Gastroesophageal sphincter (tissue), 4 donors: ENCODE data around the gene SEPTIN10. TPM values are rescaled to one million over a fixed set of nuclear protein-coding genes. Genes with fewer than 3 reads are reported as not detected.
"Not testable (repeated sequence)": the region's sequence is repeated elsewhere in the genome, so short reads cannot be mapped to it uniquely, and the experiment has no call there.

Experiments
- ATAC-seq: fragments of 150-250 bp; one replicate; pipeline ENCODE4 v1.9.1; 2016; ENCODE audit warnings: mild to moderate bottlenecking, moderate library complexity
- H3K27ac ChIP-seq, 4 donors: fragments of 200-600 bp; sonication (generic) in 3 of 4; 1 replicate in 3 of 4; 2 replicates in 1 of 4; pipeline ENCODE4 v1.5.1; 2016 to 2019
- H3K27me3 ChIP-seq: fragments of 200-600 bp; sonication (generic); one replicate; pipeline ENCODE4 v1.5.1; 2019
- H3K36me3 ChIP-seq, 2 donors: fragments of 200-600 bp; sonication (generic); one replicate each; pipeline ENCODE4 v1.5.1; 2019; ENCODE audit warnings: control low read depth in 1 of 2
- H3K4me1 ChIP-seq, 3 donors: fragments of 200-600 bp; sonication (generic); 1 replicate in 2 of 3; 2 replicates in 1 of 3; pipeline ENCODE4 v1.5.1; 2016 to 2019; ENCODE audit warnings: control low read depth in 2 of 3
- H3K4me3 ChIP-seq, 2 donors: fragments of 200-600 bp; sonication (generic); one replicate each; pipeline ENCODE4 v1.5.1; 2019; ENCODE audit warnings: mild to moderate bottlenecking in 1 of 2, moderate library complexity in 1 of 2
- H3K9me3 ChIP-seq, 3 donors: fragments of 200-600 bp; sonication (generic); one replicate each; pipeline ENCODE4 v1.5.1; 2017 to 2019; ENCODE audit warnings: control low read depth in 2 of 3
- CTCF ChIP-seq, 4 experiments: fragments of 200-600 bp in 2 of 4; fragments of 450-650 bp in 2 of 4; sonication (generic) in 1 of 4; IDR thresholded peaks; one replicate each; pipeline ENCODE4 v1.5.1; 2017 to 2019; ENCODE audit warnings: antibody characterized with exemption in 4 of 4, mild to moderate bottlenecking in 2 of 4, moderate library complexity in 2 of 4
- EP300 ChIP-seq: sonication (generic); formaldehyde crosslinking; IDR thresholded peaks from one replicate; pipeline ENCODE4 v1.6.1; 2017; ENCODE audit warnings: antibody characterized with exemption, mild to moderate bottlenecking
- POLR2A ChIP-seq, 2 donors: fragments of 450-650 bp; IDR thresholded peaks; one replicate each; pipeline ENCODE4 v1.6.1; 2017; ENCODE audit warnings: antibody characterized with exemption in 2 of 2, mild to moderate bottlenecking in 2 of 2, moderate library complexity in 1 of 2
- POLR2AphosphoS5 ChIP-seq: sonication (generic); formaldehyde crosslinking; IDR thresholded peaks from one replicate; pipeline ENCODE4 v1.6.1; 2017; ENCODE audit warnings: antibody characterized with exemption
- WGBS, 2 donors: methylation state at CpG; one replicate each; pipeline ENCODE4 v1.1.5; 2018; ENCODE audit warnings: low coverage in 1 of 2; 5-methylcytosine and 5-hydroxymethylcytosine counted together
- total RNA-seq, 4 donors: library from RNA; depleted of rRNA; stranded (reverse); fragments of >200 nt; gene quantifications; one replicate each; pipeline ENCODE4 v1.1.0, GENCODE V29; 2016

Gene SEPTIN10
- total RNA-seq, 4 donors from 2014 or later = 109 to 157 (median 137) TPM

- no peaks in the 10 kb centered on the region for H3K27me3 ChIP-seq
- ATAC-seq = no peak
- no peak overlapping the region for H3K4me3 ChIP-seq
- 75 to 86% methylated on average over 5 to 6 of the region's 10 CpGs for WGBS, 2 donors
- no peak overlapping the region for H3K27ac ChIP-seq
- no peaks in the 10 kb centered on the region for H3K36me3 ChIP-seq
- H3K9me3 ChIP-seq = no peaks in the 10 kb centered on the region
- H3K4me1 ChIP-seq = no peaks in the 10 kb centered on the region
- no peak for TF ChIP-seq POLR2AphosphoS5
Observed at GRCh38 chr2:109537565-109538222, 76.1 kb downstream of the SEPTIN10 start.

GRCh38 chr2:109536556-109536955 lies 77.2 kb downstream of the SEPTIN10 start:
- H3K4me1 ChIP-seq, H3K9me3 ChIP-seq, H3K27me3 ChIP-seq, H3K4me3 ChIP-seq, H3K27ac ChIP-seq, H3K36me3 ChIP-seq, ATAC-seq: not testable (repeated sequence)
- WGBS, 2 donors = 41 to 69% methylated on average over 3 of the region's 3 CpGs

GRCh38 chr2:109535217-109535946 lies 78.4 kb downstream of the SEPTIN10 start:
- 43 to 94% methylated on average over 2 to 4 of the region's 6 CpGs for WGBS, 2 donors
- H3K9me3 ChIP-seq = no peaks in the 10 kb centered on the region
- no peak for TF ChIP-seq POLR2A (IDR thresholded peaks at IDR 0.05)

GRCh38 chr2:109533823-109534222 lies 79.9 kb downstream of the SEPTIN10 start:
- no peak overlapping the region for H3K27ac ChIP-seq
- H3K36me3 ChIP-seq = no peaks in the 10 kb centered on the region
- H3K9me3 ChIP-seq = no peaks in the 10 kb centered on the region
- no peak overlapping the region for H3K4me3 ChIP-seq
- peaks cover 0 to 8% (median 7%) of the 10 kb centered on the region in 3 donors for H3K4me1 ChIP-seq
- H3K27me3 ChIP-seq = no peaks in the 10 kb centered on the region
- ATAC-seq = no peak
- TF ChIP-seq POLR2A (IDR thresholded peaks at IDR 0.05) (no peak), CTCF (IDR thresholded peaks at IDR 0.05) (no peak), POLR2AphosphoS5 (no peak), EP300 (no peak)
- 89% methylated on average over 5 of the region's 7 CpGs; no CpG with 5 or more reads in 1 of the 2 donors for WGBS, 2 donors

More at GRCh38 chr2:109535217-109535946, 78.4 kb downstream of the SEPTIN10 start:
- Histone ChIP-seq H3K36me3 (no peaks in the 10 kb centered on the region), H3K4me1 (peaks cover 0 to 2% (median 0%) of the 10 kb centered on the region in 3 donors), H3K27ac (no peak overlapping the region), H3K27me3 (no peaks in the 10 kb centered on the region), H3K4me3 (no peak overlapping the region)
- no peak for ATAC-seq

GRCh38 chr2:109532728-109533076 lies 81.1 kb downstream of the SEPTIN10 start:
- peaks cover 0 to 8% (median 7%) of the 10 kb centered on the region in 3 donors for H3K4me1 ChIP-seq
- TF ChIP-seq EP300 (no peak), CTCF (IDR thresholded peaks at IDR 0.05) (no peak), POLR2A (IDR thresholded peaks at IDR 0.05) (no peak), POLR2AphosphoS5 (no peak)
- no peak overlapping the region for H3K4me3 ChIP-seq
- 92% methylated on average over 4 of the region's 5 CpGs; no CpG with 5 or more reads in 1 of the 2 donors for WGBS, 2 donors
- no peak for ATAC-seq
- H3K36me3 ChIP-seq = no peaks in the 10 kb centered on the region
- H3K9me3 ChIP-seq = no peaks in the 10 kb centered on the region
- no peak overlapping the region for H3K27ac ChIP-seq
- no peaks in the 10 kb centered on the region for H3K27me3 ChIP-seq

- 70 to 81% methylated on average over 2 to 6 of the region's 10 CpGs for WGBS, 2 donors
- Histone ChIP-seq H3K9me3 (no peaks in the 10 kb centered on the region), H3K27me3 (no peaks in the 10 kb centered on the region), H3K4me1 (peaks cover 0 to 8% (median 7%) of the 10 kb centered on the region in 3 donors), H3K36me3 (no peaks in the 10 kb centered on the region), H3K27ac (no peak overlapping the region), H3K4me3 (no peak overlapping the region)
- TF ChIP-seq EP300 = no peak
- TF ChIP-seq CTCF (IDR thresholded peaks at IDR 0.05) = no peak
- no peak for TF ChIP-seq POLR2AphosphoS5
- TF ChIP-seq POLR2A (IDR thresholded peaks at IDR 0.05) = no peak
- no peak for ATAC-seq
Observed at GRCh38 chr2:109531896-109532727, 81.7 kb downstream of the SEPTIN10 start.
